Activated naive CD8-positive, alpha-beta T cell treated with anti-CD3 and anti-CD28 coated beads for 36 hours (primary cell): ENCODE measurements around the gene SELENOO. TPM values are rescaled to one million over a fixed set of nuclear protein-coding genes. Genes with fewer than 3 reads are reported as not detected.
A peak's percentile ranks its signal among the peaks of the same experiment; 100 is the strongest.

Source experiments
- DNase-seq: peaks from one replicate; pipeline ENCODE4 v3.0.0; 2021
- H3K27ac Mint-ChIP-seq: one replicate; pipeline ENCODE4 v1.8.0; 2022; ENCODE audit warnings: mild to moderate bottlenecking, moderate library complexity, mixed read lengths
- H3K27me3 Mint-ChIP-seq: one replicate; pipeline ENCODE4 v1.8.0; 2022; ENCODE audit warnings: mild to moderate bottlenecking, mixed read lengths
- H3K36me3 Mint-ChIP-seq: one replicate; pipeline ENCODE4 v1.8.0; 2021; ENCODE audit warnings: mild to moderate bottlenecking, mixed read lengths
- H3K4me1 Mint-ChIP-seq: one replicate; pipeline ENCODE4 v1.8.0; 2021; ENCODE audit warnings: mixed read lengths
- H3K4me3 Mint-ChIP-seq: one replicate; pipeline ENCODE4 v1.8.0; 2022; ENCODE audit warnings: mild to moderate bottlenecking, moderate library complexity, mixed read lengths
- H3K9me3 Mint-ChIP-seq: one replicate; pipeline ENCODE4 v1.8.0; 2022; ENCODE audit warnings: mixed read lengths
- total RNA-seq, 2 experiments: library from RNA; stranded (reverse); gene quantifications; one replicate each; pipeline ENCODE4 v1.2.3, GENCODE V29; 2021

Gene SELENOO
- total RNA-seq, 2 experiments from 2014 or later = 20.0 to 20.9 TPM

GRCh38 chr22:50169774-50170341 lies 31.0 kb upstream of the SELENOO start:
- Mint-ChIP-seq H3K9me3 (no peaks in the 10 kb centered on the region), H3K36me3 (no peaks in the 10 kb centered on the region), H3K4me1 (no peaks in the 10 kb centered on the region), H3K4me3 (peak overlapping the region; percentile 45), H3K27me3 (peaks cover 46% of the 10 kb centered on the region), H3K27ac (no peak overlapping the region)
- peak; percentile 61 for DNase-seq

DNA sequence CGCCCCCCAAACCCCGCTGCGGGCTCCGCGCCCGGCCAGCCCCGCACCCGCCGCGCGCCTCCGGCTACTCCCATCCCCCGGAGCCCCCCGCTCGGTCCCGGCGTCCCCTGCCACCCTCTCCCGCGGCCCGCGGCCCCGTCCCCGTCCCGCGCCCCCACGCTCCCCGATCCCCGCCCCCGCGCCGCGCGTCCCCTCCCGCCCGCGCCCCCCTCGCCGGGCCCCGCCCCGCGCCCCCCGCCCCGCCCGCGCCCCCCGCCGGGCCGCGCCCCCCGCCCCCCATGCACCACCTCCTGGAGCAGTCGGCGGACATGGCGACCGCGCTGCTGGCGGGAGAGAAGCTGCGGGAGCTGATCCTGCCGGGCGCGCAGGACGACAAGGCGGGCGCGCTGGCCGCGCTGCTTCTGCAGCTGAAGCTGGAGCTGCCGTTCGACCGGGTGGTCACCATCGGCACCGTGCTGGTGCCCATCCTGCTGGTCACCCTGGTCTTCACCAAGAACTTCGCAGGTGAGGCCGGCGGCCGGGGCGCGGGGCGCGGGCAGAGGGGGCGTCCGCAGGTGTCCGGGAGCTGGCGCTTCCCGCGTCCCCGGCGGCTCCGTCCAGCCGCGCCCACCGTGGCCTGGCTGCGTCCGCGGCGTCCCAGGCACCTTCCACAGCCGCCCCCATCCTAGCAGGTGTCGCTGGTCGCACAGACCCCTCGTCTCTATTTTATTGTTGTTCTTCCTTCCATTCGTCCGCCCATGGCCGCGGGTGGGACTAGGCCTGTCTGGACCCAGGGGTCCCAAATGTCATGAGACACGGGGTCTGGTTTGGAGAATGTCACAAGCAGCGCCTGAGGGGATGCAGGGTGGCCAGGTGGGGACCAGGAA lies 30.1 kb upstream of the SELENOO start, which contains the start of gene PANX2:
TSS of gene PANX2 (plus strand) at position 279 of the 866 bp plus-strand sequence. CDS start at position 279, 0 bp downstream.
- peaks cover 46% of the 10 kb centered on the region for H3K27me3 Mint-ChIP-seq
- H3K9me3 Mint-ChIP-seq = no peaks in the 10 kb centered on the region
- H3K36me3 Mint-ChIP-seq = no peaks in the 10 kb centered on the region
- H3K4me1 Mint-ChIP-seq = no peaks in the 10 kb centered on the region
- H3K4me3 Mint-ChIP-seq = peak within 1 kb of the TSS; percentile 77
- peak within 1 kb of the TSS; percentile 5 for H3K27ac Mint-ChIP-seq
- DNase-seq = no peak

- Mint-ChIP-seq H3K9me3 (no peaks in the 10 kb centered on the region), H3K4me3 (peak overlapping the region; percentile 77), H3K27me3 (peaks cover 46% of the 10 kb centered on the region), H3K36me3 (no peaks in the 10 kb centered on the region), H3K4me1 (no peaks in the 10 kb centered on the region), H3K27ac (peak overlapping the region; percentile 5)
- no peak for DNase-seq
Observed at GRCh38 chr22:50171319-50171964, 29.4 kb upstream of the SELENOO start.

DNA sequence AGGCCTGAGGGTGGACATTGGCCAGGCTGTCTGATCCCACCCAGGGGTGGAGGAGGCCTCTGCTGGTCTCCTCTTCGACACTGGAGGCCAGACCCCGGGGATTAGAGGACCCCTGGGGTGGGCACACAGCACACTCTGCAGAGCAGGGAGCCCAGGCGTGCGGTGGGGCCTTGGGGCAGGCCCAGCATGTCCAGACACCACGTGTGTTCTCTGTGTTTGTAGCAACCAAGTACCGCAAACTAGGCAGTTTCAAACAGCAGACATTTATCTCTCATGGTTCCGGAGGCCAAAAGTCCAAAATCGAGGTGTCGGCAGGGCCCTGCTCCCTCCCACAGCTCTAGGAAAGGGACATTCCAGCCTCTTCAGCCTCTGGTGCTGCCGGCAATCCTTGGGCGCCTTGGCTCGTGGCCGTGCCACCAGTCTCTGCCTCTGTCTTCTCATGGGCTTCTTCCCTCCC lies 28.8 kb upstream of the SELENOO start:
- no peak for DNase-seq
- no peaks in the 10 kb centered on the region for H3K4me1 Mint-ChIP-seq
- no peak overlapping the region for H3K4me3 Mint-ChIP-seq
- peaks cover 44% of the 10 kb centered on the region for H3K27me3 Mint-ChIP-seq
- H3K36me3 Mint-ChIP-seq = no peaks in the 10 kb centered on the region
- H3K27ac Mint-ChIP-seq = no peak overlapping the region
- H3K9me3 Mint-ChIP-seq = no peaks in the 10 kb centered on the region

GRCh38 chr22:50173311-50173982 lies 27.4 kb upstream of the SELENOO start:
- H3K36me3 Mint-ChIP-seq = no peaks in the 10 kb centered on the region
- H3K27me3 Mint-ChIP-seq = peaks cover 30% of the 10 kb centered on the region
- no peaks in the 10 kb centered on the region for H3K4me1 Mint-ChIP-seq
- no peak overlapping the region for H3K27ac Mint-ChIP-seq
- no peak overlapping the region for H3K4me3 Mint-ChIP-seq
- H3K9me3 Mint-ChIP-seq = no peaks in the 10 kb centered on the region
- DNase-seq = no peak

GRCh38 chr22:50173983-50174355 lies 26.8 kb upstream of the SELENOO start:
- Mint-ChIP-seq H3K4me1 (no peaks in the 10 kb centered on the region), H3K4me3 (no peak overlapping the region), H3K9me3 (no peaks in the 10 kb centered on the region), H3K36me3 (no peaks in the 10 kb centered on the region), H3K27me3 (peaks cover 25% of the 10 kb centered on the region), H3K27ac (no peak overlapping the region)
- DNase-seq = no peak

- no peak overlapping the region for H3K27ac Mint-ChIP-seq
Observed at GRCh38 chr22:50174382-50175190, 26.2 kb upstream of the SELENOO start.

DNA sequence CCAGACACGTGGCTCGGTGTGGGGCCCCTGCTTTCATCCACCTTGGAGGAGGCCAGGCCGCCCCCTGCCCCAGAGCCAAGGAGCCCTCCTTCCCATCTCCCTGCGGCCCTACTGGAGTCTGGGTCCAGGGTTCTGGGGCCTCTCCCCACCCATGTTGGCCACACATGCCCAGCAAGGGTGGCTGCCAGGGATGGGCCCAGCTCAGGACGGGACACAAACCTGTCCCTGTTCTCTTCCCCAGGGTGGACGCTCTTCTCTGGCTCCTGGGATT lies 25.7 kb upstream of the SELENOO start:
- no peak overlapping the region for H3K27ac Mint-ChIP-seq
- no peaks in the 10 kb centered on the region for H3K4me1 Mint-ChIP-seq
- H3K27me3 Mint-ChIP-seq = peaks cover 20% of the 10 kb centered on the region
- H3K4me3 Mint-ChIP-seq = no peak overlapping the region
- no peaks in the 10 kb centered on the region for H3K36me3 Mint-ChIP-seq
- DNase-seq = no peak
- no peaks in the 10 kb centered on the region for H3K9me3 Mint-ChIP-seq

More at GRCh38 chr22:50174382-50175190, 26.2 kb upstream of the SELENOO start:
- H3K9me3 Mint-ChIP-seq = no peaks in the 10 kb centered on the region
- no peaks in the 10 kb centered on the region for H3K36me3 Mint-ChIP-seq
- no peak overlapping the region for H3K4me3 Mint-ChIP-seq
- no peak for DNase-seq
- H3K27me3 Mint-ChIP-seq = peaks cover 20% of the 10 kb centered on the region
- H3K4me1 Mint-ChIP-seq = no peaks in the 10 kb centered on the region

GRCh38 chr22:50175921-50176849 lies 24.6 kb upstream of the SELENOO start:
- Mint-ChIP-seq H3K4me3 (no peak overlapping the region), H3K9me3 (no peaks in the 10 kb centered on the region), H3K36me3 (no peaks in the 10 kb centered on the region), H3K27me3 (peaks cover 16% of the 10 kb centered on the region), H3K27ac (no peak overlapping the region), H3K4me1 (no peaks in the 10 kb centered on the region)
- no peak for DNase-seq

GRCh38 chr22:50176850-50177536 lies 23.8 kb upstream of the SELENOO start:
- H3K9me3 Mint-ChIP-seq = no peaks in the 10 kb centered on the region
- peaks cover 9% of the 10 kb centered on the region for H3K27me3 Mint-ChIP-seq
- peak overlapping the region; percentile 34 for H3K27ac Mint-ChIP-seq
- H3K4me1 Mint-ChIP-seq = no peaks in the 10 kb centered on the region
- no peak for DNase-seq
- H3K4me3 Mint-ChIP-seq = no peak overlapping the region
- H3K36me3 Mint-ChIP-seq = no peaks in the 10 kb centered on the region

GRCh38 chr22:50177537-50178470 lies 23.0 kb upstream of the SELENOO start:
- Mint-ChIP-seq H3K27ac (no peak overlapping the region), H3K9me3 (no peaks in the 10 kb centered on the region), H3K4me3 (no peak overlapping the region), H3K4me1 (no peaks in the 10 kb centered on the region), H3K36me3 (no peaks in the 10 kb centered on the region), H3K27me3 (peaks cover 3% of the 10 kb centered on the region)
- no peak for DNase-seq

GRCh38 chr22:50178471-50178864 lies 22.3 kb upstream of the SELENOO start:
- H3K9me3 Mint-ChIP-seq = no peaks in the 10 kb centered on the region
- no peaks in the 10 kb centered on the region for H3K36me3 Mint-ChIP-seq
- H3K4me1 Mint-ChIP-seq = no peaks in the 10 kb centered on the region
- no peaks in the 10 kb centered on the region for H3K27me3 Mint-ChIP-seq
- no peak overlapping the region for H3K4me3 Mint-ChIP-seq
- no peak overlapping the region for H3K27ac Mint-ChIP-seq
- no peak for DNase-seq
